Measurements from ENCODE around the gene CDK6.

DNA sequence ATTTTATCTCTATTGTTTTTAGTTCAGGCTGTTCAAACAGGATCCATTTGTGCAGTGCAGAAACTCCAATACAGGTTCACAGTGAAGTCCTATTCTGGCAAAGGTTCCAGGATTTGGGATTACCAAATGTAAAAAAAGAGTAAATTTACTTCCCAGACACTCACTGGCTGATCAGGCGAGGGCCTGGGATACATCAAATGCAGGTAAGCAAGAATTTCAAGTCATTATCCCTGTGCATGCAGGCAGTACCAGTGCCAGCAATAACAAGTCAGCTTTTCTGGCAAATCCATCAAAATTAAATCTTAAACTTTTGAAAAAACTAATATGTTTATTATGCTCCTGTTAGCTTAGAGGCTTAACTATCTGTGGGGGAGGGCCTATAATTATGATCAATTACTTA, 6.3 kb downstream of the CDK6 start:
- no peak for TF ChIP-seq FOXA1 (IDR thresholded peaks at IDR 0.05)
- no peak for TF ChIP-seq SUZ12 (IDR thresholded peaks at IDR 0.05)
- no peak for TF ChIP-seq FOXM1 (IDR thresholded peaks at IDR 0.05; ENCODE audit: borderline replicate concordance)
- TF ChIP-seq, protein P1, sequence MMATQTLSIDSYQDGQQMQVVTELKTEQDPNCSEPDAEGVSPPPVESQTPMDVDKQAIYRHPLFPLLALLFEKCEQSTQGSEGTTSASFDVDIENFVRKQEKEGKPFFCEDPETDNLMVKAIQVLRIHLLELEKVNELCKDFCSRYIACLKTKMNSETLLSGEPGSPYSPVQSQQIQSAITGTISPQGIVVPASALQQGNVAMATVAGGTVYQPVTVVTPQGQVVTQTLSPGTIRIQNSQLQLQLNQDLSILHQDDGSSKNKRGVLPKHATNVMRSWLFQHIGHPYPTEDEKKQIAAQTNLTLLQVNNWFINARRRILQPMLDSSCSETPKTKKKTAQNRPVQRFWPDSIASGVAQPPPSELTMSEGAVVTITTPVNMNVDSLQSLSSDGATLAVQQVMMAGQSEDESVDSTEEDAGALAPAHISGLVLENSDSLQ (IDR thresholded peaks at IDR 0.05), result no peak
- no peak for TF ChIP-seq CTBP1 (IDR thresholded peaks at IDR 0.05; ENCODE audit: borderline replicate concordance)
- no peak for TF ChIP-seq SP1 (IDR thresholded peaks at IDR 0.05)
- TF ChIP-seq FOXK2 (IDR thresholded peaks at IDR 0.05), result no peak
- TF ChIP-seq ZNF384 (IDR thresholded peaks at IDR 0.05), result no peak
